HepG2 (cell line): ENCODE measurements around the gene CHST6. TPM values are rescaled to one million over a fixed set of nuclear protein-coding genes. Genes with fewer than 3 reads are reported as not detected.

ENCODE experiments used
- ELF4 ChIP-seq: sonication (generic); formaldehyde crosslinking; IDR thresholded peaks from 2 replicates; pipeline ENCODE4 v1.5.0; 2020; ENCODE audit warnings: missing genetic modification reagents, mild to moderate bottlenecking, moderate library complexity, borderline replicate concordance
- FIP1L1 ChIP-seq: fragments of 200-400 bp; formaldehyde crosslinking; IDR thresholded peaks from 2 replicates; pipeline ENCODE4 v1.6.1; 2018; ENCODE audit warnings: low read depth, mild to moderate bottlenecking, low read length, moderate library complexity, borderline replicate concordance; ENCODE audit not compliant: insufficient read depth
- HMGXB3 ChIP-seq: sonication (generic); formaldehyde crosslinking; IDR thresholded peaks from 2 replicates; pipeline ENCODE4 v1.4.0; 2020; ENCODE audit warnings: missing genetic modification reagents, borderline replicate concordance
- JDP2 ChIP-seq: sonication (generic); formaldehyde crosslinking; IDR thresholded peaks from 2 replicates; pipeline ENCODE4 v1.8.1; 2022; ENCODE audit warnings: missing genetic modification reagents, borderline replicate concordance
- MXI1 ChIP-seq: IDR thresholded peaks from 3 replicates; pipeline ENCODE4 v1.6.1; 2012; ENCODE audit warnings: low read depth, low read length, inconsistent platforms, borderline replicate concordance
- PBX2 ChIP-seq: IDR thresholded peaks from 2 replicates; pipeline ENCODE4 v1.6.1; 2016; ENCODE audit warnings: control low read depth
- PHF5A ChIP-seq: IDR thresholded peaks from one replicate; pipeline ENCODE4 v1.6.1; 2018; ENCODE audit warnings: low read depth, missing genetic modification reagents; ENCODE audit not compliant: unreplicated experiment
- POGK ChIP-seq: sonication (generic); formaldehyde crosslinking; conservative IDR thresholded peaks from 2 replicates; pipeline ENCODE4 v1.8.0; 2022; ENCODE audit warnings: mild to moderate bottlenecking, moderate library complexity, missing genetic modification reagents
- SALL2 ChIP-seq: sonication (generic); formaldehyde crosslinking; IDR thresholded peaks from 2 replicates; pipeline ENCODE4 v1.8.1; 2023; ENCODE audit warnings: mild to moderate bottlenecking, missing genetic modification reagents, inconsistent platforms
- SP5 ChIP-seq: IDR thresholded peaks from 2 replicates; pipeline ENCODE4 v1.6.1; 2016; ENCODE audit warnings: low read depth, borderline replicate concordance
- SPEN ChIP-seq: sonication (generic); formaldehyde crosslinking; IDR thresholded peaks from 2 replicates; pipeline ENCODE4 v1.5.1; 2020; ENCODE audit warnings: low read depth, mild to moderate bottlenecking, missing genetic modification reagents
- ZBTB3 ChIP-seq: sonication (generic); formaldehyde crosslinking; IDR thresholded peaks from 2 replicates; pipeline ENCODE4 v1.4.0; 2020; ENCODE audit warnings: low read depth, mild to moderate bottlenecking, moderate library complexity, missing genetic modification reagents, borderline replicate concordance
- ZBTB37 ChIP-seq: sonication (generic); formaldehyde crosslinking; IDR thresholded peaks from 2 replicates; pipeline ENCODE4 v1.4.0; 2020; ENCODE audit warnings: mild to moderate bottlenecking, missing genetic modification reagents
- ZFP36L2 ChIP-seq: sonication (generic); formaldehyde crosslinking; IDR thresholded peaks from 2 replicates; pipeline ENCODE4 v1.4.0; 2020; ENCODE audit warnings: missing genetic modification reagents
- ZKSCAN5 ChIP-seq: sonication (generic); formaldehyde crosslinking; IDR thresholded peaks from 2 replicates; pipeline ENCODE4 v1.5.1; 2020; ENCODE audit warnings: mild to moderate bottlenecking, missing genetic modification reagents
- ZMYM3 ChIP-seq: sonication (generic); formaldehyde crosslinking; IDR thresholded peaks from 2 replicates; pipeline ENCODE4 v1.5.1; 2020; ENCODE audit warnings: mild to moderate bottlenecking, missing genetic modification reagents
- ZNF556 ChIP-seq: sonication (generic); formaldehyde crosslinking; IDR thresholded peaks from 2 replicates; pipeline ENCODE4 v1.4.0; 2020; ENCODE audit warnings: mild to moderate bottlenecking, missing genetic modification reagents, borderline replicate concordance
- ZNF720 ChIP-seq: sonication (generic); formaldehyde crosslinking; IDR thresholded peaks from 2 replicates; pipeline ENCODE4 v1.4.0; 2020; ENCODE audit warnings: missing genetic modification reagents
- polyA plus RNA-seq, 8 experiments: library from polyadenylated mRNA; depleted of rRNA in 3 of 8; stranded (reverse) in 7 of 8; unstranded in 1 of 8; fragments of >200 nt; fragmentation: Illumina TruSeq in 4 of 8; extraction: Trizol in 4 of 8; gene quantifications; 2 replicates each; pipeline versions ENCODE4 v1.2.1 to v1.2.3, GENCODE V29; 2011 to 2016; ENCODE audit warnings: low read depth in 4 of 8, missing spikeins in 1 of 8, mixed read lengths in 1 of 8; ENCODE audit not compliant: insufficient read depth in 1 of 8
- total RNA-seq, 5 experiments: library from RNA; depleted of rRNA; stranded (reverse); fragments of >200 nt; fragmentation: Illumina TruSeq; extraction: Trizol; gene quantifications; 2 replicates each; pipeline ENCODE4 v1.2.3, GENCODE V29; 2016; ENCODE audit warnings: low read depth in 1 of 5

CHST6 gene
- total and polyA plus RNA-seq, 2 of the 13 experiments (the other 11 are each of a cell fraction or from before 2014, with no cell fraction given): 0.18 to 0.91 TPM

- TF ChIP-seq HMGXB3 (CRISPR knock-in tag) (0 out of 2 replicates have a peak, but pooled peaks have one; percentile 51), ZNF720 (CRISPR knock-in tag) (peak; percentile 92), SPEN (CRISPR knock-in tag) (peak; percentile 81), ZBTB3 (CRISPR knock-in tag) (no peak; the same call in 1 of the 2 replicates), ZNF556 (peak; percentile 91), POGK (CRISPR knock-in tag) (peak; percentile 84), ZKSCAN5 (peak; percentile 17; the same call in 1 of the 2 replicates), SALL2 (CRISPR knock-in tag) (peak; percentile 48), ZMYM3 (CRISPR knock-in tag) (peak; percentile 60), PHF5A (CRISPR knock-in tag) (no peak), ZBTB37 (no peak), MXI1 (peak; percentile 99), ZFP36L2 (CRISPR knock-in tag) (no peak), PBX2 (CRISPR knock-in tag) (0 out of 2 replicates have a peak, but pooled peaks have one; percentile 10), JDP2 (CRISPR knock-in tag) (no peak), FIP1L1 (0 out of 2 replicates have a peak, but pooled peaks have one; percentile 33), ELF4 (CRISPR knock-in tag) (no peak; the same call in 1 of the 2 replicates), SP5 (CRISPR knock-in tag) (peak; percentile 50)
These were observed 62.2 kb downstream of the CHST6 start, which contains the start of gene CFDP1 (continued) for GRCh38 chr16:75432828-75433731.
